ENCODE measurements around the gene NFASC. TPM values are rescaled to one million over a fixed set of nuclear protein-coding genes. Genes with fewer than 3 reads are reported as not detected.

The NFASC gene
- polyA plus RNA-seq, 3 donors, result 0.08 TPM; not detected in 2

DNA sequence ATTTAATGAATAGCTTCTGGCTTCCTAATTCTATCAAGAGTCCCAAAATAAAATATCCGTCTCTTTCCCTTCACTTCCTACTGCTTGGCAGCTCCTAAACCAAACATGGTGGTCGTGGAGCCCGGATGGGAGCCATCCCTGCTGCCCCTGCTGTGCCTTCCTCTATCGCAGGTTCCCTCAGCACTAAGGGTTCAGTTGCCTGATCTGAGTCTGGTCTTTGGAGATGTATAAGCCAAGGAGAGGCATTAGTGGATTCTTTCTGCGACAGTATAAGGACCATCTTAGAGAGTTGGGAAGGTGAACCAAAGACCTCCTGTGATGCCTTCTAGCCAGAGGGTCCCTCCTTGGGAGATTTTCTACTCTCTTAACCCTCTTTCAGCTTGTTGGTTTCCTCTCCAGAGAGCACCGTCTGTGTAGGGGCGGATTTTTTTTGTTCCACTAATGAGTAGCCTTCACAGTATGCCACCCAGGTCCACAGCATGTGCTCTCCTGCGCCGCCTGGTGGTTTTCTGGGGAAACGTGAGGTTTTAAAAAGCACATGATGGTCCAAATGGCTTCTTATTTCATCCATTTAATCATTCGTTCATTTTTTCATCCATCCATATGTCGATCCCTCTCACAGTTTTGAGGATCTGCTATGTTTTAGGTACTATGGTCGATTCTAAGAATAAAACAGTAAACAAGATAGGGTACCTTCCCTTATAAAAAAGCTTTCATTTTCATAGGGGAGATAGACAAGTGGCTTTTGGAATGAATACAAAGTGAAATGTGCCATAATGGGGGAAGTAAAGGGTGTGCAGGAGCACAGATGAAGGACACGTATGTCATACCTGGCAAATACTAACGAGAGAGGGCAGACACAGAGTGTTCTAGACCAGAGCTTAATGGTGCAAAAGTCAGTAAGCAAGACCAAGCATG lies 71.0 kb downstream of the NFASC start:
- no peaks in the 10 kb centered on the region for H3K9me3 ChIP-seq (replicated peaks in 1 of 2; ENCODE audit: control insufficient read depth in 1 of 2, insufficient read depth in 1 of 2, low read length in 2 of 2)
- no peaks in the 10 kb centered on the region for H4K20me1 ChIP-seq (ENCODE audit: insufficient read depth, low read length)
- Mint-ChIP-seq H3K4me1 (no peaks in the 10 kb centered on the region), H3K27me3 (ENCODE audit: low read depth in 3 of 3) (peaks cover 3 to 7% (median 5%) of the 10 kb centered on the region in 3 donors), H3K27ac (no peak overlapping the region), H3K9me3 (no peaks in the 10 kb centered on the region), H3K4me3 (no peak overlapping the region), H3K36me3 (no peaks in the 10 kb centered on the region)
- H3K9ac ChIP-seq (ENCODE audit: insufficient read depth, low read length, poor library complexity, severe bottlenecking), result no peak overlapping the region
- H3K27me3 ChIP-seq (ENCODE audit: control insufficient read depth in 2 of 2, insufficient read depth in 2 of 2, low read length in 2 of 2), result no peaks in the 10 kb centered on the region
- no peaks in the 10 kb centered on the region for H3K36me3 ChIP-seq (replicated peaks in 1 of 2; ENCODE audit: control insufficient read depth in 1 of 2, insufficient read depth in 2 of 2, low read length in 2 of 2)
- no peak overlapping the region for H3K4me3 ChIP-seq (replicated peaks in 1 of 3; ENCODE audit: low read depth in 2 of 3, low read length in 3 of 3)
- TF ChIP-seq, protein P1, sequence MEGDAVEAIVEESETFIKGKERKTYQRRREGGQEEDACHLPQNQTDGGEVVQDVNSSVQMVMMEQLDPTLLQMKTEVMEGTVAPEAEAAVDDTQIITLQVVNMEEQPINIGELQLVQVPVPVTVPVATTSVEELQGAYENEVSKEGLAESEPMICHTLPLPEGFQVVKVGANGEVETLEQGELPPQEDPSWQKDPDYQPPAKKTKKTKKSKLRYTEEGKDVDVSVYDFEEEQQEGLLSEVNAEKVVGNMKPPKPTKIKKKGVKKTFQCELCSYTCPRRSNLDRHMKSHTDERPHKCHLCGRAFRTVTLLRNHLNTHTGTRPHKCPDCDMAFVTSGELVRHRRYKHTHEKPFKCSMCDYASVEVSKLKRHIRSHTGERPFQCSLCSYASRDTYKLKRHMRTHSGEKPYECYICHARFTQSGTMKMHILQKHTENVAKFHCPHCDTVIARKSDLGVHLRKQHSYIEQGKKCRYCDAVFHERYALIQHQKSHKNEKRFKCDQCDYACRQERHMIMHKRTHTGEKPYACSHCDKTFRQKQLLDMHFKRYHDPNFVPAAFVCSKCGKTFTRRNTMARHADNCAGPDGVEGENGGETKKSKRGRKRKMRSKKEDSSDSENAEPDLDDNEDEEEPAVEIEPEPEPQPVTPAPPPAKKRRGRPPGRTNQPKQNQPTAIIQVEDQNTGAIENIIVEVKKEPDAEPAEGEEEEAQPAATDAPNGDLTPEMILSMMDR (IDR thresholded peaks at IDR 0.05), result peak; percentile 93
- H3K4me2 ChIP-seq (replicated peaks; ENCODE audit: extremely low read depth, low read length, poor library complexity, severe bottlenecking), result no peak overlapping the region
- no peak overlapping the region for H3K27ac ChIP-seq (ENCODE audit: low read depth in 1 of 2, low read length in 2 of 2)
- 51% methylated on average over 3 of the region's 15 CpGs for WGBS (ENCODE audit: insufficient coverage)
- intact Hi-C loops (cut with micrococcal nuclease), result no loop called here
- H2AFZ ChIP-seq (ENCODE audit: insufficient read depth, low read depth, low read length, poor library complexity, severe bottlenecking), result no peak overlapping the region
- no peaks in the 10 kb centered on the region for H3K79me2 ChIP-seq (ENCODE audit: insufficient read depth, low read length)
- peak; percentile 20 to 26 (median 26) for DNase-seq
- no peaks in the 10 kb centered on the region for H3K4me1 ChIP-seq (ENCODE audit: control insufficient read depth in 1 of 2, insufficient read depth in 2 of 2, low read length in 2 of 2)

DNA sequence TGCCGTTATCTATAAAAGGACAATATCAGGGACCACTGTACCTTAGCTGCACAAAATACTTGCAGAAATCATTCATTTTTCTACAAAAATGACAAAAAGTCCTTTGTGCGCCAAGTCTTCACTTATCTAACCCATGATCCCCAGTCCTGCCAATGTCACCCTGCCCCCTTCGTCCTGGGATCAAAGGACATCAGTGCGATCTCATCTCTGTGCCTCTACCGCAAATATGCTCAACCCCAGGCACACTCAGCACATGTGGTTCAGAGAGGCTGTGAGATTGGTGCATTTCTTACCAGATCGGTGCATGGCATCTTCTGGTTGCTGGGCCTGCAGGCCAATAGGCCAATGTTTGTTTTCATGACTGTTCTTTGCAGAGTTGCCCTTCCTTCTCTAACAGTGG lies 72.8 kb downstream of the NFASC start:
- intact Hi-C loops (cut with micrococcal nuclease), result no loop called here
- Histone ChIP-seq H3K9ac (ENCODE audit: insufficient read depth, low read length, poor library complexity, severe bottlenecking) (no peak overlapping the region), H3K4me3 (replicated peaks in 1 of 3; ENCODE audit: low read depth in 2 of 3, low read length in 3 of 3) (no peak overlapping the region), H3K27me3 (ENCODE audit: control insufficient read depth in 2 of 2, insufficient read depth in 2 of 2, low read length in 2 of 2) (no peaks in the 10 kb centered on the region), H3K79me2 (ENCODE audit: insufficient read depth, low read length) (no peaks in the 10 kb centered on the region), H3K4me2 (replicated peaks; ENCODE audit: extremely low read depth, low read length, poor library complexity, severe bottlenecking) (no peak overlapping the region), H4K20me1 (ENCODE audit: insufficient read depth, low read length) (no peaks in the 10 kb centered on the region), H2AFZ (ENCODE audit: insufficient read depth, low read depth, low read length, poor library complexity, severe bottlenecking) (no peak overlapping the region), H3K27ac (ENCODE audit: low read depth in 1 of 2, low read length in 2 of 2) (no peak overlapping the region), H3K4me1 (ENCODE audit: control insufficient read depth in 1 of 2, insufficient read depth in 2 of 2, low read length in 2 of 2) (no peaks in the 10 kb centered on the region), H3K36me3 (replicated peaks in 1 of 2; ENCODE audit: control insufficient read depth in 1 of 2, insufficient read depth in 2 of 2, low read length in 2 of 2) (no peaks in the 10 kb centered on the region), H3K9me3 (replicated peaks in 1 of 2; ENCODE audit: control insufficient read depth in 1 of 2, insufficient read depth in 1 of 2, low read length in 2 of 2) (no peaks in the 10 kb centered on the region)
- Mint-ChIP-seq H3K4me3 (no peak overlapping the region), H3K9me3 (no peaks in the 10 kb centered on the region), H3K4me1 (no peaks in the 10 kb centered on the region), H3K27me3 (ENCODE audit: low read depth in 3 of 3) (peaks cover 3 to 5% (median 4%) of the 10 kb centered on the region in 3 donors), H3K36me3 (no peaks in the 10 kb centered on the region), H3K27ac (no peak overlapping the region)
- 100% methylated on average over 2 of the region's 6 CpGs for WGBS (ENCODE audit: insufficient coverage)
- TF ChIP-seq, protein P1 (IDR thresholded peaks at IDR 0.05), result no peak
- DNase-seq, result no peak

All from CD14-positive monocyte (primary cell).